Measurements from ENCODE around the gene ICA1. TPM values are rescaled to one million over a fixed set of nuclear protein-coding genes. Genes with fewer than 3 reads are reported as not detected.

The ICA1 gene
- total RNA-seq, 1 experiment from 2014 or later, result 66.4 TPM

- BruUV-seq (replicated peaks), result no TSS peak
- no peaks in the 10 kb centered on the region for H3K9me3 Mint-ChIP-seq (ENCODE audit: low read depth, unreplicated experiment)
- TF ChIP-seq CTCF (IDR thresholded peaks at IDR 0.05; ENCODE audit: unreplicated experiment), result no peak
- CTCF ChIA-PET, result no interaction called here
- no peak overlapping the region for H3K27ac Mint-ChIP-seq (ENCODE audit: unreplicated experiment)
- no peak overlapping the region for H3K4me3 Mint-ChIP-seq (ENCODE audit: low read depth, unreplicated experiment)
- intact Hi-C loops (cut with micrococcal nuclease; ENCODE audit: unreplicated experiment), result no loop called here
- H3K36me3 Mint-ChIP-seq (ENCODE audit: insufficient read depth, unreplicated experiment), result no peaks in the 10 kb centered on the region
- no peaks in the 10 kb centered on the region for H3K27me3 Mint-ChIP-seq (ENCODE audit: unreplicated experiment)
- H3K4me1 Mint-ChIP-seq (ENCODE audit: low read depth, unreplicated experiment), result no peaks in the 10 kb centered on the region
- DNase-seq, result no peak
Measured at GRCh38 chr7:8135417-8135816, 126.5 kb downstream of the ICA1 start.

GRCh38 chr7:8134089-8134733 lies 127.8 kb downstream of the ICA1 start:
- DNase-seq, result no peak

GRCh38 chr7:8133188-8133848 lies 128.6 kb downstream of the ICA1 start:
- no peak for TF ChIP-seq CTCF (IDR thresholded peaks at IDR 0.05; ENCODE audit: unreplicated experiment)
- H3K27me3 Mint-ChIP-seq (ENCODE audit: unreplicated experiment), result no peaks in the 10 kb centered on the region
- CTCF ChIA-PET, result interaction anchor here (0.7 kb wide), 1 partner anchor 233 kb away, joined by 4 read pairs; no protein-coding TSS in a partner anchor
- intact Hi-C loops (cut with micrococcal nuclease; ENCODE audit: unreplicated experiment), result no loop called here
- H3K4me3 Mint-ChIP-seq (ENCODE audit: low read depth, unreplicated experiment), result no peak overlapping the region
- H3K4me1 Mint-ChIP-seq (ENCODE audit: low read depth, unreplicated experiment), result no peaks in the 10 kb centered on the region
- no peak overlapping the region for H3K27ac Mint-ChIP-seq (ENCODE audit: unreplicated experiment)
- no peaks in the 10 kb centered on the region for H3K9me3 Mint-ChIP-seq (ENCODE audit: low read depth, unreplicated experiment)
- no peaks in the 10 kb centered on the region for H3K36me3 Mint-ChIP-seq (ENCODE audit: insufficient read depth, unreplicated experiment)
- BruUV-seq (replicated peaks), result no TSS peak
- DNase-seq, result no peak

More at GRCh38 chr7:8134089-8134733, 127.8 kb downstream of the ICA1 start:
- BruUV-seq (replicated peaks), result no TSS peak
- H3K36me3 Mint-ChIP-seq (ENCODE audit: insufficient read depth, unreplicated experiment), result no peaks in the 10 kb centered on the region
- H3K4me1 Mint-ChIP-seq (ENCODE audit: low read depth, unreplicated experiment), result no peaks in the 10 kb centered on the region
- TF ChIP-seq CTCF (IDR thresholded peaks at IDR 0.05; ENCODE audit: unreplicated experiment), result no peak
- H3K27me3 Mint-ChIP-seq (ENCODE audit: unreplicated experiment), result no peaks in the 10 kb centered on the region
- no peak overlapping the region for H3K27ac Mint-ChIP-seq (ENCODE audit: unreplicated experiment)
- intact Hi-C loops (cut with micrococcal nuclease; ENCODE audit: unreplicated experiment), result no loop called here
- H3K9me3 Mint-ChIP-seq (ENCODE audit: low read depth, unreplicated experiment), result no peaks in the 10 kb centered on the region
- H3K4me3 Mint-ChIP-seq (ENCODE audit: low read depth, unreplicated experiment), result no peak overlapping the region
- CTCF ChIA-PET, result no interaction called here

GRCh38 chr7:8131694-8132605 lies 130.0 kb downstream of the ICA1 start:
- H3K27ac Mint-ChIP-seq (ENCODE audit: unreplicated experiment), result no peak overlapping the region
- no peaks in the 10 kb centered on the region for H3K27me3 Mint-ChIP-seq (ENCODE audit: unreplicated experiment)
- H3K36me3 Mint-ChIP-seq (ENCODE audit: insufficient read depth, unreplicated experiment), result no peaks in the 10 kb centered on the region
- no peaks in the 10 kb centered on the region for H3K4me1 Mint-ChIP-seq (ENCODE audit: low read depth, unreplicated experiment)
- no peaks in the 10 kb centered on the region for H3K9me3 Mint-ChIP-seq (ENCODE audit: low read depth, unreplicated experiment)
- no peak for TF ChIP-seq CTCF (IDR thresholded peaks at IDR 0.05; ENCODE audit: unreplicated experiment)
- CTCF ChIA-PET, result no interaction called here
- no peak overlapping the region for H3K4me3 Mint-ChIP-seq (ENCODE audit: low read depth, unreplicated experiment)
- BruUV-seq (replicated peaks), result no TSS peak
- no peak for DNase-seq
- intact Hi-C loops (cut with micrococcal nuclease; ENCODE audit: unreplicated experiment), result no loop called here
